ENCODE measurements around the gene DUSP3. TPM values are rescaled to one million over a fixed set of nuclear protein-coding genes. Genes with fewer than 3 reads are reported as not detected.

DUSP3 gene
- polyA plus RNA-seq, 1 experiment: 27.9 TPM

- Histone ChIP-seq H3K36me3 (ENCODE audit: control insufficient read depth, insufficient read depth, low read length) (no peaks in the 10 kb centered on the region), H3K4me3 (ENCODE audit: low read depth, low read length) (no peak overlapping the region), H3K27me3 (ENCODE audit: control insufficient read depth, insufficient read depth, low read length) (no peaks in the 10 kb centered on the region)
- ChIA-PET POLR2A (no interaction called here), CTCF (interaction anchor here (1.5 kb wide), 1 partner anchor 38 kb away, joined by 7 read pairs; no protein-coding TSS in a partner anchor)
- DNase-seq (ENCODE audit: low read depth): no peak
- TF ChIP-seq, protein P1, sequence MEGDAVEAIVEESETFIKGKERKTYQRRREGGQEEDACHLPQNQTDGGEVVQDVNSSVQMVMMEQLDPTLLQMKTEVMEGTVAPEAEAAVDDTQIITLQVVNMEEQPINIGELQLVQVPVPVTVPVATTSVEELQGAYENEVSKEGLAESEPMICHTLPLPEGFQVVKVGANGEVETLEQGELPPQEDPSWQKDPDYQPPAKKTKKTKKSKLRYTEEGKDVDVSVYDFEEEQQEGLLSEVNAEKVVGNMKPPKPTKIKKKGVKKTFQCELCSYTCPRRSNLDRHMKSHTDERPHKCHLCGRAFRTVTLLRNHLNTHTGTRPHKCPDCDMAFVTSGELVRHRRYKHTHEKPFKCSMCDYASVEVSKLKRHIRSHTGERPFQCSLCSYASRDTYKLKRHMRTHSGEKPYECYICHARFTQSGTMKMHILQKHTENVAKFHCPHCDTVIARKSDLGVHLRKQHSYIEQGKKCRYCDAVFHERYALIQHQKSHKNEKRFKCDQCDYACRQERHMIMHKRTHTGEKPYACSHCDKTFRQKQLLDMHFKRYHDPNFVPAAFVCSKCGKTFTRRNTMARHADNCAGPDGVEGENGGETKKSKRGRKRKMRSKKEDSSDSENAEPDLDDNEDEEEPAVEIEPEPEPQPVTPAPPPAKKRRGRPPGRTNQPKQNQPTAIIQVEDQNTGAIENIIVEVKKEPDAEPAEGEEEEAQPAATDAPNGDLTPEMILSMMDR (IDR thresholded peaks at IDR 0.05; ENCODE audit: insufficient read depth, low read depth, low read length): no peak
Measured at GRCh38 chr17:43721537-43722268, 57.1 kb downstream of the DUSP3 start.

- no peaks in the 10 kb centered on the region for H3K36me3 ChIP-seq (ENCODE audit: control insufficient read depth, insufficient read depth, low read length)
- H3K27me3 ChIP-seq (ENCODE audit: control insufficient read depth, insufficient read depth, low read length): no peaks in the 10 kb centered on the region
- ChIA-PET CTCF (interaction anchor here (1.4 kb wide), 1 partner anchor 18 kb away, joined by 3 read pairs; no protein-coding TSS in a partner anchor), POLR2A (no interaction called here)
- TF ChIP-seq, protein P1 (IDR thresholded peaks at IDR 0.05; ENCODE audit: insufficient read depth, low read depth, low read length): no peak
- peak overlapping the region; percentile 57 for H3K4me3 ChIP-seq (ENCODE audit: low read depth, low read length)
- DNase-seq (ENCODE audit: low read depth): no peak
Measured at GRCh38 chr17:43720311-43721060, 58.3 kb downstream of the DUSP3 start.

GRCh38 chr17:43719578-43719977, 59.2 kb downstream of the DUSP3 start:
- TF ChIP-seq, protein P1 (IDR thresholded peaks at IDR 0.05; ENCODE audit: insufficient read depth, low read depth, low read length): no peak
- ChIA-PET CTCF (interaction anchor here (1.4 kb wide), 1 partner anchor 17 kb away, joined by 3 read pairs; no protein-coding TSS in a partner anchor), POLR2A (no interaction called here)
- no peak for DNase-seq (ENCODE audit: low read depth)
- no peaks in the 10 kb centered on the region for H3K27me3 ChIP-seq (ENCODE audit: control insufficient read depth, insufficient read depth, low read length)
- H3K36me3 ChIP-seq (ENCODE audit: control insufficient read depth, insufficient read depth, low read length): no peaks in the 10 kb centered on the region
- no peak overlapping the region for H3K4me3 ChIP-seq (ENCODE audit: low read depth, low read length)

GRCh38 chr17:43718544-43718943, 60.2 kb downstream of the DUSP3 start:
- no peak overlapping the region for H3K4me3 ChIP-seq (ENCODE audit: low read depth, low read length)
- POLR2A ChIA-PET: interaction anchor here (0.6 kb wide), 1 partner anchor 11 kb away, joined by 8 read pairs; no protein-coding TSS in a partner anchor
- H3K36me3 ChIP-seq (ENCODE audit: control insufficient read depth, insufficient read depth, low read length): no peaks in the 10 kb centered on the region
- TF ChIP-seq, protein P1 (IDR thresholded peaks at IDR 0.05; ENCODE audit: insufficient read depth, low read depth, low read length): no peak
- no peak for DNase-seq (ENCODE audit: low read depth)
- CTCF ChIA-PET: interaction anchor here (0.6 to 1.2 kb wide), 3 partner anchors 20 to 41 kb away, joined by 3 to 4 read pairs (median 3); no protein-coding TSS in a partner anchor
- no peaks in the 10 kb centered on the region for H3K27me3 ChIP-seq (ENCODE audit: control insufficient read depth, insufficient read depth, low read length)

DNA sequence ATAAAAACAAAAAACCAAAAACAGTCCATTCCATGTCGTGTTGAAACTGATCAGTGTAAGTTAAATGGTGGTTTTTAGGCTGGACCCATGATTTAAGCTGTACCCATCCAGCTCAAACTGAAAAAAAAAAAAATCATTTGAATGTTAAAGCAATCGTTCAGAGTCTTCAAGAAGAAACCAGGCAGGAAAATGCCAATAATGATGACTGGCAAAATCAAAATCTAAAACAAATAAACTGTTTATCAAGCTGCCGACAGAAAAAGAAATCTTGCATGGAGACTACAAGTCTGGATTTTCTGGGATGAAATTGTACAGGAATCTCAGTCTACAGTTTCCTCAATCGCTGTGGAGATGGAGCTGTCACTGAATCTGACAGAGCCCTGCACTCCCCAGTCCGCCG, 60.9 kb downstream of the DUSP3 start:
- TF ChIP-seq, protein P1 (IDR thresholded peaks at IDR 0.05; ENCODE audit: insufficient read depth, low read depth, low read length): no peak
- ChIA-PET CTCF (interaction anchor here (0.6 to 1.2 kb wide), 4 partner anchors 20 to 43 kb away, joined by 3 to 4 read pairs (median 4); no protein-coding TSS in a partner anchor), POLR2A (interaction anchor here (0.6 kb wide), 1 partner anchor 10 kb away, joined by 8 read pairs; no protein-coding TSS in a partner anchor)

More for the DNA sequence above, 60.9 kb downstream of the DUSP3 start:
- no peak overlapping the region for H3K4me3 ChIP-seq (ENCODE audit: low read depth, low read length)
- no peaks in the 10 kb centered on the region for H3K36me3 ChIP-seq (ENCODE audit: control insufficient read depth, insufficient read depth, low read length)
- no peak for DNase-seq (ENCODE audit: low read depth)
- no peaks in the 10 kb centered on the region for H3K27me3 ChIP-seq (ENCODE audit: control insufficient read depth, insufficient read depth, low read length)

All from BJ (cell line).